NCI-H510A (cell line): ENCODE measurements around the gene LTBP4.
"Not testable (repeated sequence)": the region's sequence is repeated elsewhere in the genome, so short reads cannot be mapped to it uniquely, and the experiment has no call there.

Experiments used
- DNase-seq: peaks from one replicate; lab custom pipeline; 2025; lab: John Stamatoyannopoulos, UW

LTBP4 gene

DNA sequence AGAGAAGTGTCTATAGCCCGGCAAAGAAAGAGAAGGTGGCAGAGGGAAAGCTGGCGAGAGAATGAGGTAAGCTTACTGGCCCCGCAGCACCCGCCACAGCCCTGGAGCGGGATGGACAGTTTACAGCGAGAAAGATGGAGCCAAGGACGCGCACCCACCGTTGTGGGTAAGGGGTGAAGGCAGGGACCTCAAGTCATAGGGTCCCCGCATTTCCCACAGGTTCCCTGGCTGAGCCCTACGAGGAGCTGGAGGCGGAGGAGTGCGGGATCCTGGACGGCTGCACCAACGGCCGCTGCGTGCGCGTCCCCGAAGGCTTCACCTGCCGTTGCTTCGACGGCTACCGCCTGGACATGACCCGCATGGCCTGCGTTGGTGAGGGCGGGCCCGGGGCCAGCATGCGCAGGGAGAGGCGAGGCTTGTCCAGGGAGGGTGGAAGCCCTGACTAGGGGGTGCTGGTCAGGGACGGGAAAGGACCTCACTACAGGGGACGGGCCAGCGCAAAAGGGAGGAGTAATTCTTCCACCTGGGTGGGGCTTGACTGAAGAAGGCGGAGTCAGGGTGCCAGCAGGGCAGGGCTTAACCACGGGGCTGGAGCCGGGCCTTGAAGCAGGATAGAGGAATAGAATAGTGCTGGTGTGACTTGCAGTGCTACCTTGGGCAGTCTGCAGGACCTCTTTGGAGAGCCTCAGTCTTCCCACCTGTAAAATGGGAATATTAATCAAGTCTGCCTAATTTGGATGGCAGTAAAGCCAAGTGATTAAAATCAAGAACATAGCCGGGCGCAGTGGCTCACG, 26.5 kb downstream of the LTBP4 start:
- no peak for DNase-seq

DNA sequence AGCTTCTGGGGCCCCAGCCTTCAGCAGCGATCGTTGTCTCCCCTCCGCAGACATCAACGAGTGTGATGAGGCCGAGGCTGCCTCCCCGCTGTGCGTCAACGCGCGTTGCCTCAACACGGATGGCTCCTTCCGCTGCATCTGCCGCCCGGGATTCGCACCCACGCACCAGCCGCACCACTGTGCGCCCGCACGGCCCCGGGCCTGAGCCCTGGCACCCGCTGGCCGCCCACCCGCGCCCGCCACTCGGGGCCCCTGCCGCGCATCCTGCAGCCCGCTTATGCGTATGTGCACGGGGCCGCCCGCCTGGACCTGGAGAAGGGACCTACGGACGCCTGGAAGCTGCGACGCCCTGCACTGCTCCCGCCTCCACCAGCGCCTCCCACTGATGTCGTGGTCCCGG, 28.2 kb downstream of the LTBP4 start:
- no peak for DNase-seq

DNA sequence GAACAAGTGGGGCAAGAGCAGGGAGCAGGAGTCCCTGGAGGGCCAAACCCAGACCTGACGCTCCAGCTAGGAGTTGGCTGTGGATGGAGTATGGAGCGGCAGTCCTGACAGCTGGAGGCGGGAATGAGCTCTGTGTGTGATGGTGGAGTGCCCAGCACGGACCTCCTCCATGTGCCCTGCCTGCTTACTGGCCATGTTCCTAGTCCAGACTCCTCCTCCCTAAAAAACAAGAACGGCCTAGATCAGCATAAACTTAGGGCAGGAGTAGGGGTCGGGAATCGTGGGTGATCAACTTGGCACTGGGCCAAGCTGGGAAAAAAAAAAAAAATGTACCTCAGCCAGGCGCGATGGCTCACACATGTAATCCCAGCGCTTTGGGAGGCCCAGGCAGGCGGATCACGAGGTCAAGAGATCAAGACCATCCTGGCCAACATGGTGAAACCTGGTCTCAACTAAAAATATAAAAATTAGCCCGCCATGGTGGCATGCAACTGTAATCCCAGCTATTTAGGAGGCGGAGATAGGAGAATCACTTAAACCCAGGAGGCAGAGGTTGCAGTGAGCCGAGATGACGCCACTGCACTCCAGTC, 29.5 kb downstream of the LTBP4 start:
- no peak for DNase-seq

- DNase-seq: no peak
These were observed 31.3 kb downstream of the LTBP4 start for GRCh38 chr19:40632311-40633036.

DNA sequence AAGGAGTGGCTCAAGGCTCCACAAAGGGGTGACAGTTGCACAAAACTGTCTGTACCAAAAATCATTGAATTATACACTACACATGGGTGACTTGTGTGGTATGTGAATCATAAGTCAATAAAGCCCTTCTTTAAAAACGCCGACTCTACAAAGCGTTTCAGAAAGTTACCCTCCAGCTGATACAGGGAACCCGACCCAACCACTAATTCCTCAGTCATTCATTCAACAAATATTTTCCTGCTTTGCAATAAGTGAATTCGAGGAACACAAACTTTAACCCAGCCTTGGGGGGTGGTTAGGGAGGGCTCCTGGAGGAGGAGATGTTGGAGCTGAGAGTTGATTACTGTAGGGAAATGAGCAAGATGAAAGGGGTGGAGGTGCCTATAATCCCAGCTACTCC, 32.0 kb downstream of the LTBP4 start:
- no peak for DNase-seq

DNA sequence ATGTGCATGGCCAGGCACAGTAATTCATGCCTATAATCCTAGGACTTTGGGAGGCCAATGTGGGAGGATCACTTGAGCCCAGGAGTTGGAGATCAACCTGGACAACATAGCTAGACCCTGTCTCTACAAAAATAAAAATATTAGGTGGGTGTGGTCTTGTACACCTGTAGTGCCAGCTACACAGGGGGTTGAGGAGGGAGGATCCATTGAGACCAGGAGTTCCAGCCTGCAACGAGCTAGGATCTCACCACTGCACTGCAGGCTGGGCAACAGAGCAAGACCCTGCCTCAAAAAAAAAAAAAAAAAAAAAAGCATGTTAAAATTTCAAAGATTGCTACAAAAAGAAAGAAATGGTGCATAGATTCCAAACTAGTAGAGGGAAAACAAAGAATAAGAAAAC, 37.2 kb downstream of the LTBP4 start:
- no peak for DNase-seq

DNA sequence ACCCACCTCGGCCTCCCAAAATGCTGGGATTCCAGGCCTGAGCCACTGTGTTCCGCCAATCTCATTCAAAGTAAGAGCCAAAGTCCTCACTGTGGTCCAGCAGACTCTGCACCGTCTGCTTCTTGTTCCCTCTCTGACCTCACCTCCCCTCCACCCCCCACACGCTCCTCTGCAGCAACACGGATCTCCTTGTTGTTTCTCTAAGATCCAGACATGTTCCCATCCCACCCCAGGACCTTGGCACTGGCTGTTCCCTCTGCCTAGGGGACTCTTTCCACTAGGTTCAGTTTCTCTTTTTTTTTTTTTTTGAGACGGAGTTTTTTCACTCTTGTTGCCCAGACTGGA, 38.4 kb downstream of the LTBP4 start:
- DNase-seq: no peak

GRCh38 chr19:40640744-40641143, 39.6 kb downstream of the LTBP4 start:
- DNase-seq: no peak

GRCh38 chr19:40641281-40641680, 40.1 kb downstream of the LTBP4 start:
- no peak for DNase-seq

DNA sequence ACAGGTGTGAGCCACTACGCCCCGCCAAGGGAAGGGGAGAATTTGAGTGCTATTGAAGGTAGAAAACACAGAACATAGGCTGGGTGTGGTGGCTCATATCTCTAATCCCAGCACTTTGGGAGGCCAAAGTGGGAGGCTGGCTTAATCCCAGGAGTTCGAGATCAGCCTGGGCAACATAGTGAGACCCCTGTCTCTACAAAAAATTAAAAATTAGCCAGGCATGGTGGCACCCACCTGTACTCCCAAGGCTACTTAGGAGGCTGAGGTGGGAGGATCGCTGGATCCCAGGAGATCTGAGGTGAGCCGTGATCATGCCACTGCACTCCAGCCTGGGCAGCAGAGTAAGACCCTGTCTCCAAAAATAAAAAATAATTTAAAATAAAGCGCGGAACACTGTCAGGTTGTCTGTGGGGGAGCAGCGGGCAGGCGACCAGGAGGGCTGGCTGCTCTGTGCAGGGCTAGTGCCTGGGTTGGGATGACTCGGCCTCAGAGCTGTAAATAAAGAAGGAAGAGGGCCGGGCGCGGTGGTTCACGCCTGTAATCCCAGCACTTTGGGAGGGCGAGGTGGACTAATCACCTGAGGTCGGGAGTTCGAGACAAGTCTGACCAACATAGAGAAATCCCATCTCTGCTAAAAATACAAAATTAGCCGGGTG, 41.0 kb downstream of the LTBP4 start:
- no peak for DNase-seq

- DNase-seq: no peak
These were observed 41.7 kb downstream of the LTBP4 start for GRCh38 chr19:40642757-40643305.

GRCh38 chr19:40646743-40647254, 45.6 kb downstream of the LTBP4 start:
- DNase-seq: no peak

DNA sequence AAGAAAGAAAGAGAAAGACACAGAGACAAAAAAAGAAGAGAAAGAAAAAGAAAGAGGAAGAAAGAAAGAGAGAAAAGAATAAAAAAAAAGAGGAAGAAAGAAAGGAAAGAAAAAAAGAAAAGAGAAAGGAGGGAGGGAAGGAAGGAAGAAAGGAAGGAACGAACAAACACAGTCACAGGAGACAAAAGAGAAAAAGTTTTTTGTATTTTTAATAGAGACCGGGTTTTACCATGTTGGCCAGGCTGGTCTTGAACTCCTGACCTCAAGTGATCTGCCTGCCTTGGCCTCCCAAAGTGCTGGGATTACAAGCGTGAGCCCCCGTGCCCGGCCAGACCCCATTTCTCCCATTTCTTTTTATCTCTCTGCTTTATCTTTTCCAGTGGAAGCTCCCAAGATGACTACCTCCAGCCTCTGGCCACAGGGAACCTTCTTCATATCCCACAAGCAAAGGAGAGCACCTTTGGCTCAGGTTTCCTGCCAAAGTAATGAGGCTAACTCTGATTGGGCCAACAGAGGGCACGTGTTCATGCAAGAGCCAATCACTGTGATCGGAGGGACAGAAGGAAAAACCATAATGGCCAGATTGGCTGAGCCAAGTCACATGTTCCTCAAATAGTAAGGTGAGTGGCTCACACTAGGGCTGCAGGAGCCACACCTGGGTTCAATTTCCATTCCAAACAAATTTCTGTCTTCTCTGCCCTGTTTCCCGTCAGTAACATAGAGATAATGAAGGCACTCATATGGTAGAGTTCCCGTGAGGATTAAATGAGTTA, 48.9 kb downstream of the LTBP4 start:
- DNase-seq: not testable (repeated sequence)

GRCh38 chr19:40650749-40651305, 49.7 kb downstream of the LTBP4 start:
- no peak for DNase-seq

DNA sequence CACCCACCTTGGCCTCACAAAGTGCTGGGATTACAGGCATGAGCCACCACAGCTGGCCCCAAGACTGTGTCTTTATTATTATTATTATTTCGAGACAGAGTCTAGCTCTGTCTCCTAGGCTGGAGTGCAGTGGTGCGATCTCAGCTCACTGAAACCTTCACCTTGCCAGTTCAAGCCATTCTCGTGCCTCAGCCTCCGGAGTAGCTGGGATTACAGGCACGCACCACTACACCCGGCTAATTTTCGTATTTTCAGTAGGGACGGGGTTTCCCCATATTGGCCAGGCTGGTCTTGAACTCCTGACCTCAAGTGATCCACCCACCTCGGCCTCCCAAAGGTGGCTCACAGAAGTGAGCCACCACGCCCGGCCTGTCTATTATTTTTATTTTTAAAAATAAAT, 51.1 kb downstream of the LTBP4 start:
- not testable (repeated sequence) for DNase-seq

DNA sequence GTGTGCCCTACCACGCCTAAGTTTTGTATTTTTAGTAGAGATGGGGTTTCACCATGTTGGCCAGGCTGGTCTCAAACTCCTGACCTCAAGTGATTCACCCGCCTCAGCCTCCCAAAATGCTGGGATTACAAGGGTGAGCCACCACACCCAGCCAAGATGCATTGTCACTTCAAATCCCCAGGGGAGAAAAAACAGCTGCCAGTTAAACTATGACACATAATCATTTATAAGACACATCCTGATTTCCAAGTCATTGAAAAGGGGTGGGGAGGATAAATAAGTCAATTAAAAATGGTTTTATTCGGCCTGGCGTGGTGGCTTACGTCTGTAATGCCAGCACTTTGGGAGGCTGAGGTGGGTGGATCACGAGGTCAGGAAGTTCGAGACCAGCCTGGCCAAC, 54.5 kb downstream of the LTBP4 start:
- not testable (repeated sequence) for DNase-seq

DNA sequence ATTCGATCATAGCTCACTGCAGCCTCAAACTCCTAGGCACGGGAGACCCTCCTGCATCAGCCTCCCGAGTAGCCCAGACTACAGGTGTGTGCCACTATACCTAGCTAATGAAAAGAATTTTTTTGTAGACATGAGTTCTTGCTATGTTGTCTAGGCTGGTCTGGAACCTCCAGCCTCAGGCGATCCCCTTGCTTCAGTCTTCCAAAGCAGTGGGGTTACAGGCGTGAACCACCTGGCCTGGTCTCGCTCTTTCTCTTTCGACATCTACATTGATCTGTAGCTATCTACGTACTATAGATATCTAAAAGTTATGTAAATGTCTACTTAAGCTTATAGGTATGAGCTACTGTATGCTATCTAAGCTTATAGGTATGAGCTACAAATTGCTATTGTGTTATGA, 56.9 kb downstream of the LTBP4 start:
- no peak for DNase-seq

GRCh38 chr19:40659116-40659515, 57.9 kb downstream of the LTBP4 start:
- no peak for DNase-seq

GRCh38 chr19:40659566-40659965, 58.4 kb downstream of the LTBP4 start:
- no peak for DNase-seq

- DNase-seq: no peak
These were observed 60.4 kb downstream of the LTBP4 start for GRCh38 chr19:40661616-40662015.
